ENCODE results near the gene MAD1L1.

MAD1L1 gene

GRCh38 chr7:2220506-2220905 is 12.2 kb downstream of the MAD1L1 start:
- H3K27ac Mint-ChIP-seq = no peak overlapping the region
- H3K27me3 Mint-ChIP-seq (ENCODE audit: low read depth, poor library complexity) = no peaks in the 10 kb centered on the region
- TF ChIP-seq CTCF (IDR thresholded peaks at IDR 0.05) = no peak
- no peak for DNase-seq
- no peak overlapping the region for H3K4me3 Mint-ChIP-seq
- no peaks in the 10 kb centered on the region for H3K4me1 Mint-ChIP-seq
- no peaks in the 10 kb centered on the region for H3K9me3 Mint-ChIP-seq
- H3K36me3 Mint-ChIP-seq (ENCODE audit: low read depth) = peaks cover 36% of the 10 kb centered on the region

- Mint-ChIP-seq H3K27ac (no peak overlapping the region), H3K4me3 (no peak overlapping the region), H3K4me1 (no peaks in the 10 kb centered on the region), H3K9me3 (no peaks in the 10 kb centered on the region), H3K36me3 (ENCODE audit: low read depth) (peaks cover 38% of the 10 kb centered on the region), H3K27me3 (ENCODE audit: low read depth, poor library complexity) (no peaks in the 10 kb centered on the region)
- no peak for DNase-seq
- no peak for TF ChIP-seq CTCF (IDR thresholded peaks at IDR 0.05)
Measured at GRCh38 chr7:2220030-2220429, 12.7 kb downstream of the MAD1L1 start.

- no peaks in the 10 kb centered on the region for H3K4me1 Mint-ChIP-seq
- H3K27me3 Mint-ChIP-seq (ENCODE audit: low read depth, poor library complexity) = no peaks in the 10 kb centered on the region
- TF ChIP-seq CTCF (IDR thresholded peaks at IDR 0.05) = no peak
- DNase-seq = no peak
- H3K4me3 Mint-ChIP-seq = no peak overlapping the region
- H3K9me3 Mint-ChIP-seq = no peaks in the 10 kb centered on the region
- H3K27ac Mint-ChIP-seq = no peak overlapping the region
- peaks cover 41% of the 10 kb centered on the region for H3K36me3 Mint-ChIP-seq (ENCODE audit: low read depth)
Measured at GRCh38 chr7:2219606-2220005, 13.1 kb downstream of the MAD1L1 start.

DNA sequence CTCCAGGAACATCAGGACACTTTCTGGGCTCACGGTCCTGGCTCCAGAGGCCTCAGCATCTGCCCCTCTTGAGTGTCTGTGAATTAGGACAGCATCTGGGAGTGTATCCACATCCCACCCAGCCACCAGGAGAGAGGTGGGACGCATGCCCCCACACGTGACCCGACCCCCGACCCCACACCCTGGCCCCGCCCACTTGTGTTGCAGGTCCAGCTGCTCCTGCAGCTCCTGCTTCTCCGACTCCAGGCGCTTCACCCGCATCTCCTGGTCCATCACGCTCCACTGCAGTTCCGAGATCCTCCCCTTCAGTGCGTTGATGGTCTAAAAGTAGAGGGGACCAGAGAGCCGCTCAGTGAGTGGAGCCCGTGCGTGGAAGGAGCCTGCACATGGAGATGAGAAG is 13.6 kb downstream of the MAD1L1 start:
- Mint-ChIP-seq H3K4me3 (no peak overlapping the region), H3K9me3 (no peaks in the 10 kb centered on the region), H3K27ac (no peak overlapping the region), H3K4me1 (no peaks in the 10 kb centered on the region), H3K27me3 (ENCODE audit: low read depth, poor library complexity) (no peaks in the 10 kb centered on the region), H3K36me3 (ENCODE audit: low read depth) (peaks cover 43% of the 10 kb centered on the region)
- no peak for TF ChIP-seq CTCF (IDR thresholded peaks at IDR 0.05)
- DNase-seq = no peak

DNA sequence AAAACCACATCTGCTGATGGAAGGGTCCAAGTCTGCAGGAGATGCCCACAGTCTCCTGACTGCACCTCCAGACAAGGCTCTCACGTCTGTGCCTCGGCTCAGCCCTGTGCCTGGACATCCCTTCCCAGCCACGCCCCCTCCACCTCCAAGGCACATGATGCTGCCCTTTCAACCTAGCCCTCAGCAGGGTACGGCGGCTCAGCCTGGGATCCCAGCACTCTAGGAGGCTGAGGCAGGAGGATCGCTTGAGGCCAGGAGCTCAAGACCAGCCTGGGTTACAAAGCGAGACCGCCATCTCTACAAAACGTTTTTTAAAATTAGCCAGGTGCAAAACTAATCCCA is 14.3 kb downstream of the MAD1L1 start:
- DNase-seq = no peak
- no peak for TF ChIP-seq CTCF (IDR thresholded peaks at IDR 0.05)
- Mint-ChIP-seq H3K27ac (no peak overlapping the region), H3K27me3 (ENCODE audit: low read depth, poor library complexity) (no peaks in the 10 kb centered on the region), H3K9me3 (no peaks in the 10 kb centered on the region), H3K4me1 (no peaks in the 10 kb centered on the region), H3K4me3 (no peak overlapping the region), H3K36me3 (ENCODE audit: low read depth) (peaks cover 48% of the 10 kb centered on the region)

- no peaks in the 10 kb centered on the region for H3K27me3 Mint-ChIP-seq (ENCODE audit: low read depth, poor library complexity)
- no peaks in the 10 kb centered on the region for H3K9me3 Mint-ChIP-seq
- DNase-seq = no peak
- H3K4me1 Mint-ChIP-seq = no peaks in the 10 kb centered on the region
- no peak overlapping the region for H3K27ac Mint-ChIP-seq
- H3K36me3 Mint-ChIP-seq (ENCODE audit: low read depth) = peaks cover 53% of the 10 kb centered on the region
- no peak for TF ChIP-seq CTCF (IDR thresholded peaks at IDR 0.05)
- no peak overlapping the region for H3K4me3 Mint-ChIP-seq
Measured at GRCh38 chr7:2217716-2218443, 14.9 kb downstream of the MAD1L1 start.

Measured in nephron progenitor cell (in vitro differentiated cells).